ENCODE results near the gene S100A16.
"Not testable (repeated sequence)": the region's sequence is repeated elsewhere in the genome, so short reads cannot be mapped to it uniquely, and the experiment has no call there.

DNA sequence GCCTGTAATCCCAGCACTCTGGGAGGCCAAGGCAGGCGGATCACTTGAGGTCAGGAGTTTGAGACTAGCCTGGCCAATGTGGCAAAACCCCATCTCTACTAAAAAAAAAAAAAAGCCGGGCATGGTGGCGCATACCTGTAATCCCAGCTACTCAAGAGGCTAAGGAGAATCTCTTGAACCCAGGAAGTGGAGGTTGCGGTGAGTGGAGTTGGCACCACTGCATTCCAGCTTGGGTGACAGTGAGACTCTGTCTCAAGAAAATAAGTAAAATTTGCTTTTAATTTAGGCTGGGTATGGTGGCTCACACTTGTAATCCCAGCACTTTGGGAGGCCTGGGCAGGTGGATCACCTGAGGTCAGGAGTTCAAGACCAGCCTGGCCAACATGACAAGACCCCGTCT is 27.3 kb upstream of the S100A16 start:
- TF ChIP-seq POLR2AphosphoS5 (IDR thresholded peaks at IDR 0.05; ENCODE audit: borderline replicate concordance, low read depth, low read length); EZH2 (IDR thresholded peaks at IDR 0.05); FOXP2 (optimal IDR thresholded peaks at IDR 0.05; ENCODE audit: control extremely low read depth, extremely low read length, insufficient read depth): not testable (repeated sequence)
